Medulla oblongata (tissue), 1 donor: ENCODE measurements around the gene DPH1.

Source experiments
- DNase-seq: peaks from one replicate; pipeline ENCODE4 v3.0.0-alpha.2; 2015; ENCODE audit errors: extremely low spot score

Gene DPH1

DNA sequence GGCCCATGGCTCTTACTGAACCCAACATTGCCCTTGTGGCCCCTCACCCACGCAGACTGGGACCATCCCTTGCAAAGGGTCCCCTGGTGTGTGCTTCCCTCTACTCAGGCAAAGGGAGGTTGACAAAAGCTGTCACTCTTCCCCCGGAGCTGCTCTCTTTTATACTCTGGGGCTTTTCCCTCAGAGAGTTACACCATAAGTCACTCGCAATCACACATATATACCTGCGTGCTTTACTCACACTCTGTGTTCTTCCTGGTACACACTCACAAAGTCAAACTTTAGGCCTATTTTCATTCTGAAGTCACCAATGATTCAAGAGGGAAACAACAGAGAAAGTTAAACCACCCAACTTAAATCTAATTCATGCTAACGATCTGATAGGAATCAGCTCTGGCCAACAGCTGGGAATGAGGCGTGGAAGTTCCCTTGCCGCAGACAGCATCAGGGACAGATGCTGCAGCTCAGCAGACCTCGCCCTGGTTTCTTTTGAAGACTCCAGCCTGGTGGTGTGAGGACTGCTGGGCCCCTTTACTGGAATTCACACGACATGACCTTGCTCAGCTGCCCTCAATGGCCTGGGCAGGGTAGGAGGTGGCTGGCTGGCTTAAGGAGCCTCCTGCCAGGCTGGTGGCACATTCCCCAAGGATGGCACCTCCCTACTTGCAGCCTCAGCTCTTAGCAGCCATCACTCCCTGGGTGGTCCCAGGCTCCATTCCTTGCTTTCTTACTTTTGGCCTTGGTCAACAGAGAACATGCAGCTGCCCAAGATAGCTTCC, 52.2 kb downstream of the DPH1 start:
- DNase-seq: no peak

DNA sequence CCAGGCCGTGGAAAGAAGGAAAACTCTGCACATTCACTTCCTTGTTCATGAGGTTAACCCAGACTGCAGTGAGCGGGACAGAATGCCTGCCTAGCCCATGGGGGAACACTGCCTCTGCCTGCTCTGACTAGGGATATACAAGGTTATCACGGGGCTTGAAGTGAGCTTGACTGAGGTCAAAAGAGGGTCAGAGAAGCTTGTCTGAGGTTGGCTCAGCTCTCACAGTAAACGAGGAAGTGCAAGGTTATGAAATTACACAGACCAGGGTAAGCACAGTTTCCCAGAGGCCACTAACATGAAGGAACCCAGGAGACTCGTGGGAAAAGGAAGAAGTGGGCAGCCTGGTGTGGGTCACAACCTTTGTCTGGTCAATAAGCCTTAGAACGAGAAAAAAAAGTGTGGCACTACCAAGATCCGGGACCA, 53.7 kb downstream of the DPH1 start:
- DNase-seq: peak; percentile 81

- DNase-seq: no peak
These were observed 54.2 kb downstream of the DPH1 start for GRCh38 chr17:2084036-2084765.

GRCh38 chr17:2084766-2085647, 55.1 kb downstream of the DPH1 start:
- no peak for DNase-seq

DNA sequence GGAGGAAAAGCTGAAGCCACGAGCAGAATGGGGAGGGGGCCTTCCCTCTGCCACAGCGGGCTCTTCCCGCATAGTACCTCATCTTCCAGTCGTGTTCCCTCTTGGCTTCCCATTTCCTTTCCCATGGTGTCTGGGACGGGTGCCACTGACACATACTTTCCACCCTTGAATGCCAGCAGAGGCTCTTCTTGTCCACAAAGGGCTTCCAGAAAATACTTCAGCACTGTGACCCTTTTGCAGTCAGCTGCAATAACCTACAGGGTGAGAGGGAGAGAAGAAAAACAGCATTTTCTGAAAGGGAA, 55.6 kb downstream of the DPH1 start:
- DNase-seq: no peak

GRCh38 chr17:2086306-2086705, 56.4 kb downstream of the DPH1 start:
- DNase-seq: no peak

GRCh38 chr17:2087597-2088211, 57.8 kb downstream of the DPH1 start:
- peak; percentile 79 for DNase-seq

GRCh38 chr17:2089021-2089422, 59.1 kb downstream of the DPH1 start:
- DNase-seq: no peak

DNA sequence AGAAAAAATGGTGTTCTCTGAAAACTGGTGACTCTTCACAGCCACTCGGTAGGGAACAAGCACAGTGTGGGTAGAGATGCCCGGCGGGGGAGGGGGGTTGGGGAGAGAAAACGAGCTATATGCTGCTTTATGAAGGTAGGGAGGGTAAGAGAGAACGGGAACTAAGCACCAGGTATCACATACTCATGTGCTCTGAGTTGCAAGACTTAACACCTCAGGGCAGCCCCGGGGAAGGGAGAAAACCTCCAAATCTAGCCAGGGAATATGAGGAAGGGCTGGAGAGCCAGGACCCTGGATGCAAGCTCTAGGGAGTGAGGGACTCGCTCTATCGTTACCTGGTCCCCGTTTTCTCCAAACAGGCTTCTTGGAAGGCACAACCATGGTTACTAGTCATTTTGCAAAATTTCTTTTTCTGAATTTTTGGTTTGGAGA, 60.3 kb downstream of the DPH1 start:
- no peak for DNase-seq

- DNase-seq: peak; percentile 48
These were observed 61.0 kb downstream of the DPH1 start for GRCh38 chr17:2090804-2091534.

- no peak for DNase-seq
These were observed 62.3 kb downstream of the DPH1 start for GRCh38 chr17:2092253-2092652.

- no peak for DNase-seq
These were observed 63.4 kb downstream of the DPH1 start for GRCh38 chr17:2093349-2093748.
